Hepatocyte (in vitro differentiated cells): ENCODE measurements around the gene HECTD1. TPM values are rescaled to one million over a fixed set of nuclear protein-coding genes. Genes with fewer than 3 reads are reported as not detected.
A peak's percentile ranks its signal among the peaks of the same experiment; 100 is the strongest.
"Not testable (repeated sequence)": the region's sequence is repeated elsewhere in the genome, so short reads cannot be mapped to it uniquely, and the experiment has no call there.

Experiments used
- DNase-seq: peaks from one replicate; pipeline ENCODE4 v3.0.0-alpha.2; 2016; ENCODE audit warnings: low spot score
- H2AFZ ChIP-seq: fragments of 200-600 bp; sonication (generic); 2 replicates; pipeline ENCODE4 v1.6.0; 2016; ENCODE audit warnings: antibody characterized with exemption, mild to moderate bottlenecking
- H3K27ac ChIP-seq: fragments of 200-600 bp; sonication (generic); 2 replicates; pipeline ENCODE4 v1.5.1; 2016; ENCODE audit warnings: mild to moderate bottlenecking
- H3K27me3 ChIP-seq: fragments of 200-600 bp; sonication (generic); 2 replicates; pipeline ENCODE4 v1.6.1; 2016
- H3K36me3 ChIP-seq: fragments of 200-600 bp; sonication (generic); replicated peaks from 2 replicates; pipeline ENCODE4 v1.5.1; 2016; ENCODE audit warnings: low read depth; ENCODE audit not compliant: insufficient read depth
- H3K4me1 ChIP-seq: fragments of 200-600 bp; sonication (generic); 2 replicates; pipeline ENCODE4 v1.5.1; 2016; ENCODE audit warnings: mild to moderate bottlenecking, moderate library complexity; ENCODE audit not compliant: insufficient read depth
- H3K4me2 ChIP-seq: fragments of 200-600 bp; sonication (generic); 2 replicates; pipeline ENCODE4 v1.6.0; 2016
- H3K4me3 ChIP-seq: fragments of 200-600 bp; sonication (generic); 2 replicates; pipeline ENCODE4 v1.5.1; 2016; ENCODE audit warnings: mild to moderate bottlenecking
- H3K79me2 ChIP-seq: fragments of 200-600 bp; sonication (generic); 2 replicates; pipeline ENCODE4 v1.6.0; 2017; ENCODE audit warnings: mild to moderate bottlenecking
- H3K9me2 ChIP-seq: fragments of 200-600 bp; sonication (generic); replicated peaks from 2 replicates; pipeline ENCODE4 v1.6.0; 2017; ENCODE audit warnings: mild to moderate bottlenecking; ENCODE audit not compliant: insufficient read depth
- H3K9me3 ChIP-seq: fragments of 200-600 bp; sonication (generic); 2 replicates; pipeline ENCODE4 v1.5.1; 2016; ENCODE audit warnings: low read depth, mild to moderate bottlenecking
- H4K20me1 ChIP-seq: fragments of 200-600 bp; sonication (generic); 2 replicates; pipeline ENCODE4 v1.6.0; 2016; ENCODE audit warnings: mild to moderate bottlenecking; ENCODE audit not compliant: insufficient read depth, poor library complexity, severe bottlenecking
- EZH2 ChIP-seq: fragments of 200-600 bp; sonication (generic); IDR thresholded peaks from 2 replicates; pipeline ENCODE4 v1.6.1; 2016; ENCODE audit warnings: antibody characterized with exemption, mild to moderate bottlenecking, borderline replicate concordance
- EZH2phosphoT487 ChIP-seq: fragments of 200-600 bp; sonication (generic); IDR thresholded peaks from one replicate; pipeline ENCODE4 v1.6.1; 2018; ENCODE audit warnings: antibody characterized with exemption, mild to moderate bottlenecking, low read depth, moderate library complexity; ENCODE audit not compliant: unreplicated experiment, severe bottlenecking
- WGBS: methylation state at CpG from one replicate; pipeline ENCODE4 v1.1.6; 2016; ENCODE audit warnings: low lambda C conversion rate; ENCODE audit errors: missing lambda C conversion rate; 5-methylcytosine and 5-hydroxymethylcytosine counted together
- polyA plus RNA-seq: library from polyadenylated mRNA; unstranded; fragments of >200 nt; fragmentation: Nextera tagmentation; extraction: Ambion mirVana; gene quantifications from 2 replicates; pipeline ENCODE4 v1.2.1, GENCODE V29; 2016
- small RNA-seq: library from RNA; depleted of rRNA; stranded (forward); fragments of <200 nt; gene quantifications from one replicate; pipeline ENCODE3, GENCODE V24; 2014
- total RNA-seq: library from RNA; depleted of rRNA; stranded (reverse); fragments of >200 nt; gene quantifications from 2 replicates; pipeline ENCODE4 v1.2.3, GENCODE V29; 2014
- TF ChIP-seq, protein P1 (sequence below): fragments of 200-600 bp; sonication (generic); IDR thresholded peaks from 2 replicates; pipeline ENCODE4 v1.5.1; 2016; ENCODE audit warnings: antibody characterized with exemption, mild to moderate bottlenecking; ENCODE audit not compliant: poor library complexity

HECTD1 gene
- total and polyA plus RNA-seq, 2 experiments from 2014 or later: 45.2 to 159 TPM

DNA sequence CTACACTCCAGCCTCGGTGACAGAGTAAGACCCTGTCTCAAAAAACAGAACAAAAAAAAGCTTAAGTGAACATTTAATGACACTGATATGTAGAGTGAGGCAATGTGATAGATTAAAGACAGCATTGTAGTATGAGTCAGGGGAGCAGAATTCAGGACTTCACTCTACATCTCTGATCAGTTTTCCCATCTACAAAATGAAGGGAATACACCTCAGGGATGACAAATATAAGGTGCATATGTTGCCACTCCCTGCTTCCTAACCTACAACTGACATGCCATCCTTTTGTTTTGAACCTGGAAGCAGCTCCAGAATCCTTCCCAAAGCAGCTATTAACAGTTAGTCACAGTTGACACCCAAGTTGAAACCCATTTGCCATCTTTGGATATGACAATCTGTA is 150.6 kb downstream of the HECTD1 start:
- H3K9me3 ChIP-seq: no peaks in the 10 kb centered on the region
- DNase-seq: no peak
- no peaks in the 10 kb centered on the region for H4K20me1 ChIP-seq
- H3K4me1 ChIP-seq: peaks cover 15% of the 10 kb centered on the region
- H3K4me2 ChIP-seq: no peak overlapping the region
- no peak for TF ChIP-seq EZH2phosphoT487
- TF ChIP-seq, protein P1, sequence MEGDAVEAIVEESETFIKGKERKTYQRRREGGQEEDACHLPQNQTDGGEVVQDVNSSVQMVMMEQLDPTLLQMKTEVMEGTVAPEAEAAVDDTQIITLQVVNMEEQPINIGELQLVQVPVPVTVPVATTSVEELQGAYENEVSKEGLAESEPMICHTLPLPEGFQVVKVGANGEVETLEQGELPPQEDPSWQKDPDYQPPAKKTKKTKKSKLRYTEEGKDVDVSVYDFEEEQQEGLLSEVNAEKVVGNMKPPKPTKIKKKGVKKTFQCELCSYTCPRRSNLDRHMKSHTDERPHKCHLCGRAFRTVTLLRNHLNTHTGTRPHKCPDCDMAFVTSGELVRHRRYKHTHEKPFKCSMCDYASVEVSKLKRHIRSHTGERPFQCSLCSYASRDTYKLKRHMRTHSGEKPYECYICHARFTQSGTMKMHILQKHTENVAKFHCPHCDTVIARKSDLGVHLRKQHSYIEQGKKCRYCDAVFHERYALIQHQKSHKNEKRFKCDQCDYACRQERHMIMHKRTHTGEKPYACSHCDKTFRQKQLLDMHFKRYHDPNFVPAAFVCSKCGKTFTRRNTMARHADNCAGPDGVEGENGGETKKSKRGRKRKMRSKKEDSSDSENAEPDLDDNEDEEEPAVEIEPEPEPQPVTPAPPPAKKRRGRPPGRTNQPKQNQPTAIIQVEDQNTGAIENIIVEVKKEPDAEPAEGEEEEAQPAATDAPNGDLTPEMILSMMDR: no peak
- no peak for TF ChIP-seq EZH2
- no peak overlapping the region for H2AFZ ChIP-seq
- peaks cover 3% of the 10 kb centered on the region for H3K79me2 ChIP-seq
- no peak overlapping the region for H3K27ac ChIP-seq
- H3K9me2 ChIP-seq: no peaks in the 10 kb centered on the region
- 94% methylated on average over 1 of the region's 1 CpG for WGBS
- no peaks in the 10 kb centered on the region for H3K27me3 ChIP-seq
- H3K36me3 ChIP-seq: no peaks in the 10 kb centered on the region
- no peak overlapping the region for H3K4me3 ChIP-seq

DNA sequence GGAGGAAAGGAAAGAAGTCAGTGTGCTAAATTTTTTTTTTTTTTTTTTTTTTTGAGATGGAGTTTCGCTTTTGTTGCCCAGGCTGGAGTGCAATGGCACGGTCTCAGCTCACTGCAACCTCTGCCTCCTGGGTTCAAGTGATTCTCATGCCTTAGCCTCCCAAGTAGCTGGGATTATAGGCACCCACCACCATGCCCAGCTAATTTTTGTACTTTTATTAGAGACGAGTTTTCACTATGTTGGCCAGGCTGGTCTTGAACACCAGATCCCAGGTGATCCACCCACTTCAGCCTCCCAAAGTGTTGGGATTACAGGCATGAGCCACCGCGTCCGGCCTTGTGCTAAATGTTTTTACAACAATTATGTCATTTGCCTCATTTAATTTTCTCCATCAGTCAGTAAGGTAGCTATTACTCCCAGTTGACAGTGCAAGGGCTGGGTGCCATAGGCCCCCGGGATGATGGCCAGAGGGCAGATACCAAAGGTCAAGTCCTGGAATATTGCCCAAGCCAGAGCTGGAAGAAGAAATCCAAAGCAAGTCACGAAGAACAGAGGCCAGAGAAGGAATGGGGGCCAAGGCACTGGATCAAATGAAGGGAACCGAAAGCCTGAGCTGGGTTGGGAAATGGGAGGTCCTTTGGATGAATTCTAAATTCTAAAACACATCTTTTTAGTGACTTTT is 154.5 kb downstream of the HECTD1 start:
- H3K4me2 ChIP-seq, H3K4me1 ChIP-seq, H2AFZ ChIP-seq, H3K27ac ChIP-seq, H3K79me2 ChIP-seq, H3K27me3 ChIP-seq, H3K4me3 ChIP-seq, H3K9me2 ChIP-seq, H4K20me1 ChIP-seq, H3K9me3 ChIP-seq, H3K36me3 ChIP-seq: not testable (repeated sequence)
- 92% methylated on average over 9 of the region's 9 CpGs for WGBS
- peak; percentile 23 for DNase-seq

DNA sequence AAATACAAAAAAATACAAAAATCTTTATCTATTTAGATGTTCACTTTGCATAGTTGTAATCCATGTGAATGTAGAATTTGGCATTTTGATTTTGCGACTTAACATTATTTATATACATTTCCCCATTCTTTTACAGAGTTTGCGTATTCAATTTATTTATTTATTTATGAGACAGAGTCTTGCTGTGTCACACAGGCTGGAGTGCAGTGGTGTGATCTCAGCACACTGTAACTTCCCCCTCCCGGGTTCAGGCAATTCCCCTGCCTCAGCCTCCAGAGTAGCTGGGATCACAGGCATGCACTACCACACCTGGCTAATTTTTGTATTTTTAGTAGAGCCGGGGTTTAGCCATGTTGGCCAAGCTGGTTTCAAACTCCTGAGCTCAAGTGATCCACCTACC is 156.1 kb downstream of the HECTD1 start:
- Histone ChIP-seq H3K9me2 (no peaks in the 10 kb centered on the region), H3K27me3 (no peaks in the 10 kb centered on the region), H3K79me2 (peaks cover 3% of the 10 kb centered on the region), H3K36me3 (no peaks in the 10 kb centered on the region), H3K4me3 (no peak overlapping the region), H3K27ac (no peak overlapping the region), H2AFZ (no peak overlapping the region), H3K4me1 (no peaks in the 10 kb centered on the region), H3K4me2 (no peak overlapping the region), H3K9me3 (no peaks in the 10 kb centered on the region), H4K20me1 (no peaks in the 10 kb centered on the region)
- WGBS: 76% methylated on average over 4 of the region's 4 CpGs
- TF ChIP-seq EZH2phosphoT487 (no peak), EZH2 (no peak)
- TF ChIP-seq, protein P1: no peak
- DNase-seq: no peak

DNA sequence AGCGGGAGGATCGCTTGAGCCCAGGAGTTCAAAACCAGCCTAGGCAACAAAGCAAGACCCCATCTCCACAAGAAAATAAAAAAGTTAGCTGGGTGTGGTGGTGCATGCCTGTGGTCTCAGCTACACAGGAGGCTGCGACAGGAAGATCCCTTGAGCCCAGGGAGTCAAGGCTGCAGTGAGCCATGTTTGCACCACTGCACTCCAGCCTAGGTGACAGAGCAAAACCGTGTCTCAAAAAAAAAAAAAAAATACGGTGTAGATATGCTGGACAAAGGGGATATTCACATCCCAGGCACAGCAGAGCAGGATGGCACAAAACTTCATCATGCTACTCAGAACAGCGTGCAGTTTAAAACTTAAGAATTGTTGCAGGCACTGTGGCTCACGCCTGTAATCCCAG is 156.6 kb downstream of the HECTD1 start:
- Histone ChIP-seq H3K27me3 (no peaks in the 10 kb centered on the region), H3K9me2 (no peaks in the 10 kb centered on the region), H4K20me1 (no peaks in the 10 kb centered on the region), H3K27ac (no peak overlapping the region), H3K79me2 (peaks cover 3% of the 10 kb centered on the region), H3K4me3 (no peak overlapping the region), H2AFZ (no peak overlapping the region), H3K4me1 (no peaks in the 10 kb centered on the region), H3K36me3 (no peaks in the 10 kb centered on the region), H3K4me2 (no peak overlapping the region), H3K9me3 (no peaks in the 10 kb centered on the region)
- no peak for DNase-seq
- 94% methylated on average over 7 of the region's 7 CpGs for WGBS
- TF ChIP-seq, protein P1: no peak
- TF ChIP-seq EZH2phosphoT487 (no peak), EZH2 (no peak)

Small RNA genes lying within 50 kb of the gene (small RNA-seq; reads per million reads assigned to genes)
- gene RF00019 (not detected), gene RNU6-541P (not detected)

Other genes starting within 250 kb of the HECTD1 start
- 14.0 and 19.5 TPM in 2 replicates for gene AP4S1, start 182.1 kb downstream of the HECTD1 start, total RNA-seq
- gene AP4S1, start 182.1 kb downstream of the HECTD1 start, polyA plus RNA-seq: 5.2 and 9.1 TPM in 2 replicates
- 47.6 and 53.8 TPM in 2 replicates for gene STRN3, start 181.4 kb downstream of the HECTD1 start, total RNA-seq
- 9.1 and 10.1 TPM in 2 replicates for gene STRN3, start 181.4 kb downstream of the HECTD1 start, polyA plus RNA-seq
- 22.2 and 25.3 TPM in 2 replicates for gene HEATR5A, start 212.8 kb upstream of the HECTD1 start, total RNA-seq
- 14.9 and 17.9 TPM in 2 replicates for gene HEATR5A, start 212.8 kb upstream of the HECTD1 start, polyA plus RNA-seq
- gene DTD2, start 249.7 kb upstream of the HECTD1 start, total RNA-seq: 36.6 and 49.2 TPM in 2 replicates
- 13.1 and 13.7 TPM in 2 replicates for gene DTD2, start 249.7 kb upstream of the HECTD1 start, polyA plus RNA-seq